GM19238 (cell line): ENCODE results near the gene TRIM38.
"Not testable (repeated sequence)": the region's sequence is repeated elsewhere in the genome, so short reads cannot be mapped to it uniquely, and the experiment has no call there.

Source experiments
- DNase-seq: peaks from one replicate; pipeline ENCODE4 v3.0.0; 2011; ENCODE audit warnings: low spot score; ENCODE audit not compliant: insufficient read length

TRIM38 gene

GRCh38 chr6:26003102-26003694, 40.6 kb downstream of the TRIM38 start:
- no peak for DNase-seq

GRCh38 chr6:26006086-26006939, 43.7 kb downstream of the TRIM38 start:
- DNase-seq = no peak

DNA sequence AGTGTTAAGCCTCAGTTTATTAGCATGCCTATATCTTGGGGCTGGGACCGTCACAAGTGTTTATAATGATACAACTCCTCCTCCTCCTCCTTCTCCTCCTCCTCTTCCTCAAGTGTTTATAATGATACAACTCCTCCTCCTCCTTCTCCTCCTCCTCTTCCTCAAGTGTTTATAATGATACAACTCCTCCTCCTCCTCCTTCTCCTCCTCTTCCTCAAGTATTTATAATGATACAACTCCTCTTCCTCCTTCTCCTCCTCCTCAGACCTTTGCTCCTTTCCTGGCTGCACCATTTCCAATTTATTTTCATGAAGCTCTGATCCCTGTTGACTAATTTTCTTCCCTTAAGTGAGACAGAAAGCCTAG, 44.3 kb downstream of the TRIM38 start:
- DNase-seq = not testable (repeated sequence)

- no peak for DNase-seq
Measured at GRCh38 chr6:26008470-26008869, 45.9 kb downstream of the TRIM38 start.

DNA sequence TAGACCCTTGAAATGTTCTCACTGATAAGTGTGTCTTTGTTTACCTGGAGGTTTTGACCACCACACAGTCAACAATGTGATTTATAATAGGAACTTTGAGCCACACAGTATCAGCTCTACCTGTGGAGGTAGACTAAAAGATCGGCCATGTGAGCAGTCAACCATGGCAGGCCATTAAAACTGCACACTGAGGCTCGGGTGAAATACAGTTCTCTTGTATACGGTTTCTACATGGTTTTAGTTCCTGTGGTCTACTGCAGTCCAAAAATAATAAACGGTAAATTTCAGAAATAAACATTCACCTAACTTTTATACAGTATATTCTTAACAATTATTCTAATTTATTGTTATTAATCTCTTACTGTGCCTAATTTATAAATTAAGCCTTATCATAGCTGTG, 47.2 kb downstream of the TRIM38 start:
- DNase-seq = no peak

GRCh38 chr6:26012061-26012460, 49.5 kb downstream of the TRIM38 start:
- no peak for DNase-seq

DNA sequence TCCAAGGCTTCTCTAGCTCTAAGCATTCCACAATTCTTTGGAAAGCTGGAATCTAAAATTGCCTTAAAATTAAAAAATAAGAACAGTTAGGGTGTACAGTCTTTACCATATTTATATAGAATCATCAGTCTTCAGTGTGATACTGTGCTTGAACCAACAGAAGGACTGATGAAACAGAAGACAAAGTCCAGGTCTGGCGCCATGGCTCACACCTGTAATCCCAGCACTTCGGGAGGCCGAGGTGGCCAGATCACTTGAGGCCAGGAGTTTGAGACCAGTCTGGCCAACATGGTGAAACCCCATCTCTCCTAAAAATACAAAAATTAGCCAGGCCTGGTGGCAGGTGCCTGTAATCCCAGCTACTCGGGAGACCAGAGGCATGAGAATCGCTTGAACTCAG, 51.8 kb downstream of the TRIM38 start:
- DNase-seq = not testable (repeated sequence)

DNA sequence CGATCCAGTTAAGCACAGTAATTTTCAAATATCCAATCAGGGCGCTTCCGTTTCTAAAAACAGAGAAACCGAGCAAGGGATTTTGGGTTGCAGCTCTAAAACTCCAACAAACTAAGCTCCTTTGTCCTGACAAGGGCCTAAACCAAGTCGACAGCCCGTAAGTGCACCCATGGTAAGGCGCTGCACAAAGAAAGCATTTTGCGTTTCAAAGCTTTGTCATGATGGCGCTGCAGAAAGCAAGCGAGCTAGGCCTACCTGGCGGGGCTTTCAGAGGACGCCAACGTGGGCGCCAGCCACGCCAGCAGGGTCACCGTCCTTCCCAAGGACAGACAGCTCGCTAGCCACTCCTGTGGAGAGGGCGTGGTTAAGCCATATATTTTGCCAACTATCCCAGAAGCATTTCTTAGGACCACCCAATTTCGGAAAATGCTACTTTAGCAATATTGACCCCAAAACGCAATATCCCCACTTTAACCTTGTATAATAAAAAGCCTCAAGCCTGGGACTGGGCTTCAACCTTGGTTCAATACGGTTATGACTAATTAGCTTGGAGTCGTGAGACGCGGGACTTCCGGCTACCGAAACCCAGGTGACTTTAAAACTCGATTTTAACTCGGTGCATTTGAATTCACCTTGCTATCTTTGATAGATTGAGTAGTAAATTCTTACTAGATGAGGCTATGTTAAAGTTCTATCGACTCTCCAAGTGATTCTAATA, 53.8 kb downstream of the TRIM38 start:
- no peak for DNase-seq

DNA sequence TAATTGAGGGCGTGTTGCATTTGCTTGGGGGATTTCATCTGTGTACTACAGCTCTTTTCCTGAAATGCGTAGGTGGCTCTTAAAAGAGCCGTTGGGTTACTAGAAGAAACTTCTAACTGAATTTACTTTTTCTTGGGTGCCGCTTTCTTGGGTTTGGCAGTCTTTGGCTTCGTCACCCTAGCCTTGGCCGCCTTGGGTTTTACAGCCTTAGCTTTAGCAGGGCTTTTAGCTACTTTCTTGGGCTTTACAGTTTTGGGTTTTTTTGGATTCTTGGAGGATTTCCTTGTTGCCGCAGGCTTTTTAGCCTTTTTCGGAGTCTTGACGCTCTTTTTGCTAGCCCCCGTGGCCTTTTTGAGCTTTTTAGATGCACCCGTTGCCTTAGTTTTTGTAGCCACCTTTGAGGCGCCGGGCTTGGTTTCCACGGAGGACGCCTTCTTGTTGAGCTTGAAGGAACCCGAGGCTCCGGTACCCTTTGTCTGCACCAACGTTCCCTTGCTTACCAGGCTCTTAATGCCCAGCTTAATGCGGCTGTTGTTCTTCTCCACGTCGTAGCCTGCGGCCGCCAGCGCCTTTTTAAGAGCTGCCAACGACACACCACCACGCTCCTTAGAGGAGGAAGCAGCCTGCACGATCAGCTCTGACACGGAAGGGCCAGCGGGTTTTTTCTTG, 54.5 kb downstream of the TRIM38 start:
- DNase-seq = no peak

GRCh38 chr6:26017632-26017966, 55.0 kb downstream of the TRIM38 start:
- DNase-seq = no peak

DNA sequence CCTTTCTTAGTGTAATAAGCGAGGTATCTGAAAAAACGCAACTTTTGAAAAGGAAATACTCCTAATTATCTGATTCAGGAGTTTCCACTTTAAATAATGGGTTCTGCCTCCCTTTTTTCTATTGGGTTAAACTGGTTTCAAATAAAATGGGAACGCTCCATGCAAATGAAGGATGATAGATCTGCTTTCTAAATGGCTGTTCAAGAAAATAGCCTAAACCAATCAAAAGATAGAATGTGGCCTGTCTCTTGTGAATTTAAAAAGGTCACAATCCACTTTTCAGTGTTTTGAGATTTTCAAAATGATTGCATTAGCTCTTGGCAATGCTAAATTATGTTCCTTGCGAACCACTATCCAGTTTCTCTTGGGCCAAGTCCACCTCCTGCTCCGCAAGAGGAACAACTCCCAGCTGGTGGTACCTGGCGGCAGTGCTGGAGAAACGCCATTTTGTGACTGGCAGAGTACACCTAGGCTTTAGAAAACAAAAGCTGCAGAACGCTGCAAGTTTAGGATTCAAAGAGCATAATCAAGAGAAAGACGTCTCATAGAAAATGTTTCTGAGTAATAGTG, 56.7 kb downstream of the TRIM38 start:
- DNase-seq = no peak

- DNase-seq = no peak
Measured at GRCh38 chr6:26019967-26020328, 57.3 kb downstream of the TRIM38 start.

GRCh38 chr6:26020329-26021000, 57.9 kb downstream of the TRIM38 start:
- peak; percentile 45 for DNase-seq

DNA sequence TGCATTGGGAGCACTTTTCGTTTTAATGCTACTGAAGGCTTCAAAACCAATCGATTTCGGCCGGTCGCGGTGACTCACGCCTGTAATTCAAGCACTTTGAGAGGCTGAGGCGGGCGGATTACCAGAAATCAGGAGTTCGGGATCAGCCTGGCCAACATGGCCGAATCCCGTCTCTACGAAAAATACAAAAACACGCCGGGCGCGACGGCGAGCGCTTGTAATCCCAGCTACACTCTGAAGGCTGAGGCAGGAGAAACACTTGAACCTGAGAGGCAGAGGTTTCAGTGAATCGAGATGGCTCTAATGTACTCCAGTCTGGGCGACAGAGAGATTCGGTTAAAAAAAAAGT, 58.4 kb downstream of the TRIM38 start:
- no peak for DNase-seq

DNA sequence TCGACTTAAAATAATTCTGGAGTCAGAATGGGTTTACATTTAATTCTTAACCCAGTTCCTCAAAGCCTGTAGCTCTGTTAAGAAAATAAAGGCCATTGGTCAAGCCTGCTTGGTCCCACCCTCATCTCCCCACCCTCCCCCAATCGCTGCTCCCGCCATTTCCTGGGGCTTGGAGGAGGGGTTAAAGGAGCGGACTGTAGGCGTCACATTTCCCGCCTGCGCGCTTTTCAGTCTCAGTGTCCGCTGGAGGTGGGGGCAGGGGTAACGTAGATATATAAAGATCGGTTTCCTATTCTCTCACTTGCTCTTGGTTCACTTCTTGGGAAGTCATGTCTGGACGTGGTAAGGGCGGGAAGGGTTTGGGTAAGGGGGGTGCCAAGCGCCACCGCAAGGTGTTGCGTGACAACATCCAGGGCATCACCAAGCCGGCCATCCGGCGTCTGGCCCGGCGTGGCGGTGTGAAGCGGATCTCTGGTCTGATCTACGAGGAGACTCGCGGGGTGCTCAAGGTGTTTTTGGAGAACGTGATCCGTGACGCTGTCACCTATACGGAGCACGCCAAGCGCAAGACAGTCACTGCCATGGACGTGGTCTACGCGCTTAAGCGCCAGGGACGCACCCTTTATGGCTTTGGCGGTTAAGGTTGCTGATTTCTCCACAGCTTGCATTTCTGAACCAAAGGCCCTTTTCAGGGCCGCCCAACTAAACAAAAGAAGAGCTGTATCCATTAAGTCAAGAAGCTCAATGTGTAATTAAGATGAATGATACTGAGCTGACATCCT, 58.9 kb downstream of the TRIM38 start:
- peak; percentile 69 for DNase-seq

DNA sequence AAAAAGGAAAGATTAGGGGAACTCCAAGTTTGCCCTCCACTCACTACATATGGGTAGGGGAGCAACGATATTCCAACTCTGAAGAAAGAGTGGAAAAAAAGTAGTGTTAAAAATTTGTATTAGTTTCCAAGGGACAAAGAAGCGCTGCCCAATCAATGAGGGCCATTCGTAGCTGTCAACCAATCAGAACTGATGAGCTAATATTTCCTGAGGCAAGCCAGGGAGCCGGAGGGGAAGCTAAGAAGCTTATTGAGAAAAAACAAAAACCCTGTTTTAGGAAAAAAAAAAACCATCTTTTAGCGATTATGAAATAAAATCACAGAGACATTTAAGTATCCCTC, 59.5 kb downstream of the TRIM38 start:
- DNase-seq = no peak

- DNase-seq = no peak
Measured at GRCh38 chr6:26022737-26023136, 60.1 kb downstream of the TRIM38 start.

- no peak for DNase-seq
Measured at GRCh38 chr6:26024651-26025046, 62.0 kb downstream of the TRIM38 start.

GRCh38 chr6:26025047-26025893, 62.7 kb downstream of the TRIM38 start:
- no peak for DNase-seq
